ENCODE results near the gene ABCC3.

- TF ChIP-seq EZH2 (IDR thresholded peaks at IDR 0.05; ENCODE audit: borderline replicate concordance, low read depth, low read length, severe bottlenecking) (no peak), CTCF (IDR thresholded peaks at IDR 0.05; ENCODE audit: extremely low read depth in 1 of 2, insufficient read depth in 1 of 2, low read depth in 1 of 2, low read length in 2 of 2) (no peak), POLR2A (IDR thresholded peaks at IDR 0.05; ENCODE audit: low read depth, low read length) (no peak), MYC (IDR thresholded peaks at IDR 0.05; ENCODE audit: low read depth, low read length) (no peak), POLR2AphosphoS5 (IDR thresholded peaks at IDR 0.05; ENCODE audit: insufficient read depth, low read depth, low read length) (no peak), MAX (IDR thresholded peaks at IDR 0.05; ENCODE audit: insufficient read depth, insufficient read length) (no peak), JUN (IDR thresholded peaks at IDR 0.05; ENCODE audit: borderline replicate concordance, insufficient read depth, insufficient read length, low read depth) (no peak)
Measured at GRCh38 chr17:50615828-50616227, 18.9 kb upstream of the ABCC3 start.

All from endothelial cell of umbilical vein (primary cell).